ENCODE results near the gene IL34. TPM values are rescaled to one million over a fixed set of nuclear protein-coding genes. Genes with fewer than 3 reads are reported as not detected.

Gene IL34
- total and polyA plus RNA-seq, 2 experiments from 2014 or later, result 4.3 to 6.6 TPM

DNA sequence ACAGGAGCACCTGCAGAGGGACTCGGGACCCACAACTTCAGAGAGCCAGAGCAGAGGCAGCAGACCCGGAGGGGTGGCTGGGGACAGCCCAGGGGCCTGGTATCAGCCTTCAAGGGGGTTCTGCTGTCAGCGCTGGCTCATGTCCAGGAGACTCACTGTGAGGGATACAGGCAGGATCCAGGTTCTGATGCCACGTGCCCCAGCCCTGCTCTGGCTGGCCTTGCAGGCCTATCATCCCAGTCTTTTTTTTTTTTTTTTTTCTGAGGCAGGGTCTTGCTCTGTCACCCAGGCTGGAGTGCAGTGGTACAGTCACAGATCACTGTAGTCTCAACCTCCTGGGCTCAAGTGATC lies 48.5 kb downstream of the IL34 start:
- DNase-seq (ENCODE audit: low spot score) (no peak), ATAC-seq (no peak)
- TF ChIP-seq EZH2phosphoT487 (IDR thresholded peaks at IDR 0.05; ENCODE audit: unreplicated experiment) (no peak), CREB1 (CRISPR knock-in tag; IDR thresholded peaks at IDR 0.05; ENCODE audit: low read depth) (no peak), ZNF331 (CRISPR knock-in tag; IDR thresholded peaks at IDR 0.05; ENCODE audit: low read depth) (no peak), JUNB (IDR thresholded peaks at IDR 0.05; ENCODE audit: unreplicated experiment) (no peak), POLR2AphosphoS5 (IDR thresholded peaks at IDR 0.05; ENCODE audit: low read depth) (no peak), EZH2 (IDR thresholded peaks at IDR 0.05; ENCODE audit: low read depth, unreplicated experiment) (no peak)
- TF ChIP-seq, protein P1, sequence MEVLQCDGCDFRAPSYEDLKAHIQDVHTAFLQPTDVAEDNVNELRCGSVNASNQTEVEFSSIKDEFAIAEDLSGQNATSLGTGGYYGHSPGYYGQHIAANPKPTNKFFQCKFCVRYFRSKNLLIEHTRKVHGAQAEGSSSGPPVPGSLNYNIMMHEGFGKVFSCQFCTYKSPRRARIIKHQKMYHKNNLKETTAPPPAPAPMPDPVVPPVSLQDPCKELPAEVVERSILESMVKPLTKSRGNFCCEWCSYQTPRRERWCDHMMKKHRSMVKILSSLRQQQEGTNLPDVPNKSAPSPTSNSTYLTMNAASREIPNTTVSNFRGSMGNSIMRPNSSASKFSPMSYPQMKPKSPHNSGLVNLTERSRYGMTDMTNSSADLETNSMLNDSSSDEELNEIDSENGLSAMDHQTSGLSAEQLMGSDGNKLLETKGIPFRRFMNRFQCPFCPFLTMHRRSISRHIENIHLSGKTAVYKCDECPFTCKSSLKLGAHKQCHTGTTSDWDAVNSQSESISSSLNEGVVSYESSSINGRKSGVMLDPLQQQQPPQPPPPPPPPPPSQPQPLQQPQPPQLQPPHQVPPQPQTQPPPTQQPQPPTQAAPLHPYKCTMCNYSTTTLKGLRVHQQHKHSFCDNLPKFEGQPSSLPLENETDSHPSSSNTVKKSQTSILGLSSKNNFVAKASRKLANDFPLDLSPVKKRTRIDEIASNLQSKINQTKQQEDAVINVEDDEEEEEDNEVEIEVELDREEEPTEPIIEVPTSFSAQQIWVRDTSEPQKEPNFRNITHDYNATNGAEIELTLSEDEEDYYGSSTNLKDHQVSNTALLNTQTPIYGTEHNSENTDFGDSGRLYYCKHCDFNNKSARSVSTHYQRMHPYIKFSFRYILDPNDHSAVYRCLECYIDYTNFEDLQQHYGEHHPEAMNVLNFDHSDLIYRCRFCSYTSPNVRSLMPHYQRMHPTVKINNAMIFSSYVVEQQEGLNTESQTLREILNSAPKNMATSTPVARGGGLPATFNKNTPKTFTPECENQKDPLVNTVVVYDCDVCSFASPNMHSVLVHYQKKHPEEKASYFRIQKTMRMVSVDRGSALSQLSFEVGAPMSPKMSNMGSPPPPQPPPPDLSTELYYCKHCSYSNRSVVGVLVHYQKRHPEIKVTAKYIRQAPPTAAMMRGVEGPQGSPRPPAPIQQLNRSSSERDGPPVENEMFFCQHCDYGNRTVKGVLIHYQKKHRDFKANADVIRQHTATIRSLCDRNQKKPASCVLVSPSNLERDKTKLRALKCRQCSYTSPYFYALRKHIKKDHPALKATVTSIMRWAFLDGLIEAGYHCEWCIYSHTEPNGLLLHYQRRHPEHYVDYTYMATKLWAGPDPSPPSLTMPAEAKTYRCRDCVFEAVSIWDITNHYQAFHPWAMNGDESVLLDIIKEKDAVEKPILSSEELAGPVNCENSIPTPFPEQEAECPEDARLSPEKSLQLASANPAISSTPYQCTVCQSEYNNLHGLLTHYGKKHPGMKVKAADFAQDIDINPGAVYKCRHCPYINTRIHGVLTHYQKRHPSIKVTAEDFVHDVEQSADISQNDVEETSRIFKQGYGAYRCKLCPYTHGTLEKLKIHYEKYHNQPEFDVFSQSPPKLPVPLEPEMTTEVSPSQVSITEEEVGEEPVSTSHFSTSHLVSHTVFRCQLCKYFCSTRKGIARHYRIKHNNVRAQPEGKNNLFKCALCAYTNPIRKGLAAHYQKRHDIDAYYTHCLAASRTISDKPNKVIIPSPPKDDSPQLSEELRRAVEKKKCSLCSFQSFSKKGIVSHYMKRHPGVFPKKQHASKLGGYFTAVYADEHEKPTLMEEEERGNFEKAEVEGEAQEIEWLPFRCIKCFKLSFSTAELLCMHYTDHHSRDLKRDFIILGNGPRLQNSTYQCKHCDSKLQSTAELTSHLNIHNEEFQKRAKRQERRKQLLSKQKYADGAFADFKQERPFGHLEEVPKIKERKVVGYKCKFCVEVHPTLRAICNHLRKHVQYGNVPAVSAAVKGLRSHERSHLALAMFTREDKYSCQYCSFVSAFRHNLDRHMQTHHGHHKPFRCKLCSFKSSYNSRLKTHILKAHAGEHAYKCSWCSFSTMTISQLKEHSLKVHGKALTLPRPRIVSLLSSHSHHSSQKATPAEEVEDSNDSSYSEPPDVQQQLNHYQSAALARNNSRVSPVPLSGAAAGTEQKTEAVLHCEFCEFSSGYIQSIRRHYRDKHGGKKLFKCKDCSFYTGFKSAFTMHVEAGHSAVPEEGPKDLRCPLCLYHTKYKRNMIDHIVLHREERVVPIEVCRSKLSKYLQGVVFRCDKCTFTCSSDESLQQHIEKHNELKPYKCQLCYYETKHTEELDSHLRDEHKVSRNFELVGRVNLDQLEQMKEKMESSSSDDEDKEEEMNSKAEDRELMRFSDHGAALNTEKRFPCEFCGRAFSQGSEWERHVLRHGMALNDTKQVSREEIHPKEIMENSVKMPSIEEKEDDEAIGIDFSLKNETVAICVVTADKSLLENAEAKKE (CRISPR knock-in tag; IDR thresholded peaks at IDR 0.05), result no peak
- TF ChIP-seq, protein P2, sequence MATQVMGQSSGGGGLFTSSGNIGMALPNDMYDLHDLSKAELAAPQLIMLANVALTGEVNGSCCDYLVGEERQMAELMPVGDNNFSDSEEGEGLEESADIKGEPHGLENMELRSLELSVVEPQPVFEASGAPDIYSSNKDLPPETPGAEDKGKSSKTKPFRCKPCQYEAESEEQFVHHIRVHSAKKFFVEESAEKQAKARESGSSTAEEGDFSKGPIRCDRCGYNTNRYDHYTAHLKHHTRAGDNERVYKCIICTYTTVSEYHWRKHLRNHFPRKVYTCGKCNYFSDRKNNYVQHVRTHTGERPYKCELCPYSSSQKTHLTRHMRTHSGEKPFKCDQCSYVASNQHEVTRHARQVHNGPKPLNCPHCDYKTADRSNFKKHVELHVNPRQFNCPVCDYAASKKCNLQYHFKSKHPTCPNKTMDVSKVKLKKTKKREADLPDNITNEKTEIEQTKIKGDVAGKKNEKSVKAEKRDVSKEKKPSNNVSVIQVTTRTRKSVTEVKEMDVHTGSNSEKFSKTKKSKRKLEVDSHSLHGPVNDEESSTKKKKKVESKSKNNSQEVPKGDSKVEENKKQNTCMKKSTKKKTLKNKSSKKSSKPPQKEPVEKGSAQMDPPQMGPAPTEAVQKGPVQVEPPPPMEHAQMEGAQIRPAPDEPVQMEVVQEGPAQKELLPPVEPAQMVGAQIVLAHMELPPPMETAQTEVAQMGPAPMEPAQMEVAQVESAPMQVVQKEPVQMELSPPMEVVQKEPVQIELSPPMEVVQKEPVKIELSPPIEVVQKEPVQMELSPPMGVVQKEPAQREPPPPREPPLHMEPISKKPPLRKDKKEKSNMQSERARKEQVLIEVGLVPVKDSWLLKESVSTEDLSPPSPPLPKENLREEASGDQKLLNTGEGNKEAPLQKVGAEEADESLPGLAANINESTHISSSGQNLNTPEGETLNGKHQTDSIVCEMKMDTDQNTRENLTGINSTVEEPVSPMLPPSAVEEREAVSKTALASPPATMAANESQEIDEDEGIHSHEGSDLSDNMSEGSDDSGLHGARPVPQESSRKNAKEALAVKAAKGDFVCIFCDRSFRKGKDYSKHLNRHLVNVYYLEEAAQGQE (IDR thresholded peaks at IDR 0.05; ENCODE audit: unreplicated experiment), result no peak
- TF ChIP-seq, protein P3, sequence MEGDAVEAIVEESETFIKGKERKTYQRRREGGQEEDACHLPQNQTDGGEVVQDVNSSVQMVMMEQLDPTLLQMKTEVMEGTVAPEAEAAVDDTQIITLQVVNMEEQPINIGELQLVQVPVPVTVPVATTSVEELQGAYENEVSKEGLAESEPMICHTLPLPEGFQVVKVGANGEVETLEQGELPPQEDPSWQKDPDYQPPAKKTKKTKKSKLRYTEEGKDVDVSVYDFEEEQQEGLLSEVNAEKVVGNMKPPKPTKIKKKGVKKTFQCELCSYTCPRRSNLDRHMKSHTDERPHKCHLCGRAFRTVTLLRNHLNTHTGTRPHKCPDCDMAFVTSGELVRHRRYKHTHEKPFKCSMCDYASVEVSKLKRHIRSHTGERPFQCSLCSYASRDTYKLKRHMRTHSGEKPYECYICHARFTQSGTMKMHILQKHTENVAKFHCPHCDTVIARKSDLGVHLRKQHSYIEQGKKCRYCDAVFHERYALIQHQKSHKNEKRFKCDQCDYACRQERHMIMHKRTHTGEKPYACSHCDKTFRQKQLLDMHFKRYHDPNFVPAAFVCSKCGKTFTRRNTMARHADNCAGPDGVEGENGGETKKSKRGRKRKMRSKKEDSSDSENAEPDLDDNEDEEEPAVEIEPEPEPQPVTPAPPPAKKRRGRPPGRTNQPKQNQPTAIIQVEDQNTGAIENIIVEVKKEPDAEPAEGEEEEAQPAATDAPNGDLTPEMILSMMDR (conservative IDR thresholded peaks at IDR 0.05; ENCODE audit: low read depth in 2 of 2), result no peak
- TF ChIP-seq, protein P4, sequence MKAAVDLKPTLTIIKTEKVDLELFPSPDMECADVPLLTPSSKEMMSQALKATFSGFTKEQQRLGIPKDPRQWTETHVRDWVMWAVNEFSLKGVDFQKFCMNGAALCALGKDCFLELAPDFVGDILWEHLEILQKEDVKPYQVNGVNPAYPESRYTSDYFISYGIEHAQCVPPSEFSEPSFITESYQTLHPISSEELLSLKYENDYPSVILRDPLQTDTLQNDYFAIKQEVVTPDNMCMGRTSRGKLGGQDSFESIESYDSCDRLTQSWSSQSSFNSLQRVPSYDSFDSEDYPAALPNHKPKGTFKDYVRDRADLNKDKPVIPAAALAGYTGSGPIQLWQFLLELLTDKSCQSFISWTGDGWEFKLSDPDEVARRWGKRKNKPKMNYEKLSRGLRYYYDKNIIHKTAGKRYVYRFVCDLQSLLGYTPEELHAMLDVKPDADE (IDR thresholded peaks at IDR 0.05), result no peak
- Histone ChIP-seq H3K36me3 (ENCODE audit: insufficient read depth) (no peaks in the 10 kb centered on the region), H3K9me2 (ENCODE audit: insufficient read depth) (no peaks in the 10 kb centered on the region), H3K27me3 (ENCODE audit: insufficient read depth) (no peaks in the 10 kb centered on the region), H3K4me1 (ENCODE audit: insufficient read depth) (peaks cover 24% of the 10 kb centered on the region), H3K27ac (ENCODE audit: low read depth) (peak overlapping the region; percentile 87), H3K4me3 (no peak overlapping the region), H4K20me1 (replicated peaks; ENCODE audit: insufficient read depth) (no peaks in the 10 kb centered on the region), H3F3A (replicated peaks; ENCODE audit: low read depth) (0 out of 2 replicates have a peak, but pooled peaks cover 3% of the 10 kb centered on the region), H3K79me2 (replicated peaks; ENCODE audit: insufficient read depth) (no peaks in the 10 kb centered on the region), H3K4me2 (peak overlapping the region; percentile 51; the same call in 1 of the 2 replicates), H2AFZ (no peak overlapping the region)
- H3K27ac Mint-ChIP-seq, result no peak overlapping the region
- no peak overlapping the region for H3K4me3 Mint-ChIP-seq
- no peaks in the 10 kb centered on the region for H3K9me3 Mint-ChIP-seq
- peaks cover 25% of the 10 kb centered on the region for H3K4me1 Mint-ChIP-seq
- H3K27me3 Mint-ChIP-seq (ENCODE audit: insufficient read depth, low read depth, poor library complexity), result peaks cover 19% of the 10 kb centered on the region
- peaks cover 2% of the 10 kb centered on the region; the same call in 1 of the 3 replicates for H3K36me3 Mint-ChIP-seq (ENCODE audit: low read depth)

Data from GM23338 (cell line).